ENCODE measurements around the gene TBATA. TPM values are rescaled to one million over a fixed set of nuclear protein-coding genes. Genes with fewer than 3 reads are reported as not detected.
A peak's percentile ranks its signal among the peaks of the same experiment; 100 is the strongest.

The TBATA gene
- total RNA-seq, 2 donors from 2014 or later, result not detected

- no peak for ATAC-seq (replicated peaks)
- H3K9me3 Mint-ChIP-seq, result peaks cover 4% of the 10 kb centered on the region
- H3K4me1 Mint-ChIP-seq, result no peaks in the 10 kb centered on the region
- H3K27ac Mint-ChIP-seq, result no peak overlapping the region
- H3K4me3 Mint-ChIP-seq, result no peak overlapping the region
- H3K36me3 Mint-ChIP-seq (ENCODE audit: low read depth), result no peaks in the 10 kb centered on the region
- H3K27me3 Mint-ChIP-seq, result peaks cover 43% of the 10 kb centered on the region
Observed at GRCh38 chr10:70799124-70799523, 13.9 kb upstream of the TBATA start.

DNA sequence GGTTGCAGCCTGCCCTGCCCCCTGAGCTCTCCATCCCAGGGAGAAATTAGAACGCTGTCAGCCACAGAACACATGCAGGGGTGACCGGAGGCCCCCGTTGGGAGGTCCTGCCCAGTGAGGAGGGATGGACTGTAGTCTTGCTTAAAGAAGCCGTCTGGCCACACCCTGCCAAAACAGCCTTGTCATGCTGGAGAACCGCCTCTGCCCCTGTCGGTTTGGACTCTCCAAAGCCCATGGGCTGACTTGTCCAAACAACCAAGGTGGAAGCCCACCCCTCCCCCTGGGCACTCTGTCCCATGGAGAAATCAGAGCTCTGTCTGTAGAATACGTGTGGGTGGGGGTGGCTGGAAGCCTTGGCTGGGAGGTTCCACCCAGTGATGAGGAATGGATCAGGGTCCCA, 12.7 kb upstream of the TBATA start:
- H3K36me3 Mint-ChIP-seq (ENCODE audit: low read depth), result no peaks in the 10 kb centered on the region
- no peak for ATAC-seq (replicated peaks)
- H3K4me3 Mint-ChIP-seq, result no peak overlapping the region
- peaks cover 4% of the 10 kb centered on the region for H3K9me3 Mint-ChIP-seq
- no peak overlapping the region for H3K27ac Mint-ChIP-seq
- no peaks in the 10 kb centered on the region for H3K4me1 Mint-ChIP-seq
- peaks cover 35% of the 10 kb centered on the region for H3K27me3 Mint-ChIP-seq

- Mint-ChIP-seq H3K27me3 (peaks cover 34% of the 10 kb centered on the region), H3K36me3 (ENCODE audit: low read depth) (no peaks in the 10 kb centered on the region), H3K4me1 (no peaks in the 10 kb centered on the region), H3K9me3 (peaks cover 4% of the 10 kb centered on the region), H3K27ac (no peak overlapping the region), H3K4me3 (no peak overlapping the region)
- ATAC-seq (replicated peaks), result no peak
Observed at GRCh38 chr10:70795613-70796012, 10.4 kb upstream of the TBATA start.

GRCh38 chr10:70791386-70792039, 6.3 kb upstream of the TBATA start:
- Mint-ChIP-seq H3K27me3 (peaks cover 15% of the 10 kb centered on the region), H3K9me3 (peaks cover 1% of the 10 kb centered on the region)

DNA sequence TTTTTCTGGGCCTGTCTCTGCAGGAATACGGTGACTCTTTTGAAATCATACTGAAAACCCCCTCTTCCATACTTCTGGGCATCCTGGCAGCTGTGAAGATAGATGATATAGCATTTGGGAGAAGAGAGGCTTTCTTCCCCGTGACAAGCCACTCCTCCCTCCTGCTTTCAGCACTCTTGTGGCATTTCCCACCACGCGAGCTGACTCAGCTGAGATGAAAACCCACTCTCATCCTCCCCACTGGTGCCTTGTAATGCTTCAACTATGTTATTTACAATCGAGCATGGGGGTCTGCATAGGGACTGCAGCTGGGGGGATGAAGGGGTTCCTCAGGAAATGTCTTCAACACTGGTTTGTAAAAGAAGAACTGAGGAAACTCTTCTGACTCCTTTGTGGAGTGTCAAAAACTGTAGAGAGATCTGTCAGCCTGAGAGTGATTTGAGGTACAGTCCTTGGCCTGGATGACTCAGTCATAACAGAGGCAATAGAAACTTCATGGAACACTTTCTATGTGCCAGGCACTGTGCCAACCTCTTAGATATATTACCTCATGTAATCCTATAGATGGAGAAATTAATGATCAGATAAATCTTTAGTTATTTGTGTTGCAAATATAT, 1.7 kb upstream of the TBATA start:
- H3K9me3 Mint-ChIP-seq, result no peaks in the 10 kb centered on the region
- H3K27ac Mint-ChIP-seq, result peak overlapping the region; percentile 42
- H3K36me3 Mint-ChIP-seq (ENCODE audit: low read depth), result no peaks in the 10 kb centered on the region
- ATAC-seq (replicated peaks), result peak; percentile 93
- H3K4me3 Mint-ChIP-seq, result peak overlapping the region; percentile 40
- peaks cover 8% of the 10 kb centered on the region for H3K4me1 Mint-ChIP-seq
- H3K27me3 Mint-ChIP-seq, result peaks cover 10% of the 10 kb centered on the region

More at GRCh38 chr10:70791386-70792039, 6.3 kb upstream of the TBATA start:
- H3K27ac Mint-ChIP-seq, result no peak overlapping the region
- ATAC-seq (replicated peaks), result no peak
- peaks cover 4% of the 10 kb centered on the region for H3K4me1 Mint-ChIP-seq
- H3K36me3 Mint-ChIP-seq (ENCODE audit: low read depth), result no peaks in the 10 kb centered on the region
- H3K4me3 Mint-ChIP-seq, result no peak overlapping the region

DNA sequence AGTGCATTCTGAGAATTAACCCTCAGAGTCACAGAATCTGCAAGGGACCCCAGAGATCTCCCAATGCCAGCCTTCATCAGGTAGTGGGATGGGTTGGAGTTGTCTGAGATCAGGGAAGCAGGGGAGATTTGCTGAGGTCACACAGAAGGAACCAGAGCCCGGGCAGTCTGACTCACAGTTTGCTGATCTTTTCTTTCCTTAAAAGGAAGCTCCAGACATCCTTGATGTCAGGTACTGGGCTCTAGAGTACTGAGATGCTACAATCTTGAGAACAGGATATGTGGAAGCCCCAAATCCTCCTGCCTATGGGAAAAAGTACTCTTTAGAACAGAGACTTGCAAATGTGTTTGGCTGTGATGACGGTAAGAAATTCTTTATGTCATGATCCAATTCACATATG, 706 bp downstream of the TBATA start:
- Mint-ChIP-seq H3K36me3 (ENCODE audit: low read depth) (no peaks in the 10 kb centered on the region), H3K27ac (no peak overlapping the region), H3K9me3 (no peaks in the 10 kb centered on the region), H3K4me1 (peaks cover 8% of the 10 kb centered on the region), H3K27me3 (peaks cover 6% of the 10 kb centered on the region), H3K4me3 (no peak overlapping the region)
- ATAC-seq (replicated peaks), result no peak

DNA sequence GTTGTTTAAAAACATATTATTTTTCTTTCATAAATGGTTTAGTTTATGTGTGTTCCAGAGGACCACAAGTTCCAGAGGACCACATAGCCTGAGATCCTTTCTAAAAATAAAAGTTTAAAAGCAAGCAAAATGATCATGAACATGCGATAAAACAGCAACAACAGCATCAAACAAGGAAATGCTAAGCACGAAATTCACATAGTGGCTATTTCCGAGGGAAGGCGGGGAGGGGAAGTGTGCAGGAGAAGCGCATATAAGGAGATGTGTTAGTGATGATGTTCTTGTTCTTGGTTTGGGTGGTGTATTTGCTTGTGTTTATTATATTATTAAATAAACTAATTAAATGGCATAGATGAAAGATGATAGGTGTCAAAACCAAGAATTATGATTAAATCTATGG, 1.2 kb downstream of the TBATA start:
- Mint-ChIP-seq H3K36me3 (ENCODE audit: low read depth) (no peaks in the 10 kb centered on the region), H3K4me1 (peaks cover 8% of the 10 kb centered on the region), H3K27ac (no peak overlapping the region)

DNA sequence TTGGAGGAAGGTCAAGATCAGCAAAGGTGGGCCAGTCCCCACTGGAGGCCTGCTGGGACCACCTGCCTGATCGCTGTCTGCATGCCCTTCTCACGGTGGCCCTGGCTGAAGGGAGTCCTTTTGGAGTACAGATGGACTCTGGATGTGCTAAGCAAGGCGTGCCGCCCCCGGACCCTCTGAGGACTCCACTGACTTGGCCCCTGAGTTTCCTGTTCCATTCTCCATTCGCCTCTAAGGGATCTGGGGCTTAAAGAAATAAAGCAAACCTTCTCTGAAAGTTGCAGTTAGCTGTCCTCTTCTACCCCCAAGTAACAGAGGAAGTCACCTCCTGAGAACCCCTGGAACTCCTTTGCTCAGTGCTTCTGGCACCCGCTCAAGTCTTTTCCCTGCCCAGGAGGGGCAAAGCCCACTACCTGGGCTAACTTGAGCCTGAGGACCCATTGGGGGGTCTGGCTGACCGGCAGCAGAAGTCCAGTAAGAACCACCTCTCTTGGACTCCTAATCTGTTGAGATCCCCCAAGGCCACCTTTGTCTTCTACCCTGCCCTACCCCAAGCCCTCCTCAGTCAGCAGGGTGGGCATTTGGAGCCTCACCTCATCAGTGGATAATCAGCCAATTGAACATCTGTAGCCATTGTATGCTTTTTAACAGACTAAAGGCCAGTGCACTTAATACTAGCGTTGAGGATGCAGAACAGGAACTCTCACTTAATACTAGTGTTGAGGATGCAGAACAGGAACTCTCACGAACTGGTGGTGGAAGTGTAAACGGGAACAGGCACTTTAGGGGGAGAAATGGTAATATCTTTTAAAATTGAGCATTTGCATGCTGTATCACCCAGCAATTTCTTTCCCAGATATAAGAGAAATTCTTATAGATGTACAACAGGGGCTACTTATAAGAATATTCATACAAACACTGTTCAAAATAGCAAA, 2.2 kb downstream of the TBATA start:
- Mint-ChIP-seq H3K27ac (no peak overlapping the region), H3K9me3 (no peaks in the 10 kb centered on the region), H3K4me1 (peaks cover 8% of the 10 kb centered on the region), H3K4me3 (no peak overlapping the region), H3K36me3 (ENCODE audit: low read depth) (no peaks in the 10 kb centered on the region), H3K27me3 (peaks cover 6% of the 10 kb centered on the region)
- ATAC-seq (replicated peaks), result no peak

More for the DNA sequence above, 1.2 kb downstream of the TBATA start:
- Mint-ChIP-seq H3K9me3 (no peaks in the 10 kb centered on the region), H3K27me3 (peaks cover 6% of the 10 kb centered on the region), H3K4me3 (no peak overlapping the region)
- no peak for ATAC-seq (replicated peaks)

DNA sequence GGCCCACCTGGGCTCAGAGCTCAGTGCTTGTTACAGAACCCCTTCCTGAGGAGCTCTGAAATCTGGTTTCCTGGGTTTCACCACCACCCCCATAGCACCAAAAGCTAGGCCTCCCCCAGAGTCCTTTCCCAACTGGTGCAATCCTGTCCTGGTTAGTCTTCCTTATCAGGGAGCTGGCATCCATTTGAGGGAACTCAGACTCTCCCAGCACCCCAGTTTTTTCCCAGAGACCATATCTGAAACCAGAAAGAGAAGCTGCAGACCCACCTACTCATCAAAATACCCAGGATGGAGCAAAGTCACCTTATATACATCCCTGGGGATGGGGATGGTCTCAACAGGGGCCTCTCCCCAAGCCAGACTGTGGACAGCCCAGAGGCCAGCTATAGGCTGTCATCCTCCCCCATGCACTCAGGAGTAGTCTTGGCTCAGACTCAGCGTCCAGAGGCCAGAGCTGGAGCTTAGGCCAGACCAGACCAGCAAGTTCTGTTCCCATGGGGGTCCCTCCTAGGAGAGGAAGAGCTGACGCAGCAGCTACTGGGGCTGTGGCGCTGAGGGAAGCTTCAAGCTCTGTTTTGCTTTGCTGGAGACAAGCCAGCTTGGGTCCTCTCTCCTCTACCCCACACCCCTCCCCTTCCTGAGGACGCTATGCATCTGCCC, 3.0 kb downstream of the TBATA start:
- Mint-ChIP-seq H3K4me1 (peaks cover 8% of the 10 kb centered on the region), H3K9me3 (no peaks in the 10 kb centered on the region), H3K27ac (no peak overlapping the region)

GRCh38 chr10:70781461-70782051, 3.6 kb downstream of the TBATA start:
- Mint-ChIP-seq H3K27ac (no peak overlapping the region), H3K4me3 (no peak overlapping the region), H3K4me1 (peaks cover 4% of the 10 kb centered on the region), H3K9me3 (no peaks in the 10 kb centered on the region), H3K27me3 (peaks cover 6% of the 10 kb centered on the region), H3K36me3 (ENCODE audit: low read depth) (no peaks in the 10 kb centered on the region)
- ATAC-seq (replicated peaks), result no peak

More for the DNA sequence above, 3.0 kb downstream of the TBATA start:
- Mint-ChIP-seq H3K4me3 (no peak overlapping the region), H3K27me3 (peaks cover 6% of the 10 kb centered on the region), H3K36me3 (ENCODE audit: low read depth) (no peaks in the 10 kb centered on the region)
- ATAC-seq (replicated peaks), result no peak

DNA sequence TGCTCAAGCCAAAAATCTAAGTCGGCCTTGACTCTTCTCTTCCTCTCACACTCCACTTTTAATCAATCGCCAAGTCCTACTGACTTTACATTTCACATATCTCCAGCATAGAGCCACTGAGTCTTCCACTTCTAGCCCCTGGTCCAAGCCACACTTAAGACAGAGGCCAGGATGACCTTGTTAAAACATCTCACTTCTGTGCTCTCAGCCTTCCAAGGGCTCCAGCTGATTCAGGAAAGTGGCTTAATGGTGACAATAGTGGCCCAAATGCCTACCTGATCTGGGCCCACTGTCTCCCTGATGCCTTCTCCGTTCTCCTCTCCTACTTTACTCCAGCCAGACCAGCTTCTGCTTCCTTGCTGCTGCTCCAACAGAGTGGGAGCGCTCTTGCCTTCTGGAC, 4.4 kb downstream of the TBATA start:
- ATAC-seq (replicated peaks), result no peak
- Mint-ChIP-seq H3K27me3 (peaks cover 6% of the 10 kb centered on the region), H3K4me1 (no peaks in the 10 kb centered on the region), H3K4me3 (no peak overlapping the region), H3K9me3 (no peaks in the 10 kb centered on the region), H3K36me3 (ENCODE audit: low read depth) (no peaks in the 10 kb centered on the region), H3K27ac (no peak overlapping the region)

- Mint-ChIP-seq H3K4me3 (no peak overlapping the region), H3K36me3 (ENCODE audit: low read depth) (no peaks in the 10 kb centered on the region), H3K4me1 (no peaks in the 10 kb centered on the region), H3K9me3 (no peaks in the 10 kb centered on the region), H3K27me3 (peaks cover 6% of the 10 kb centered on the region), H3K27ac (no peak overlapping the region)
- ATAC-seq (replicated peaks), result no peak
Observed at GRCh38 chr10:70780370-70780760, 4.8 kb downstream of the TBATA start.

GRCh38 chr10:70779511-70780369, 5.4 kb downstream of the TBATA start:
- H3K9me3 Mint-ChIP-seq, result no peaks in the 10 kb centered on the region
- H3K4me1 Mint-ChIP-seq, result no peaks in the 10 kb centered on the region
- H3K27ac Mint-ChIP-seq, result no peak overlapping the region
- no peak overlapping the region for H3K4me3 Mint-ChIP-seq
- ATAC-seq (replicated peaks), result no peak
- H3K27me3 Mint-ChIP-seq, result peaks cover 6% of the 10 kb centered on the region
- no peaks in the 10 kb centered on the region for H3K36me3 Mint-ChIP-seq (ENCODE audit: low read depth)
